ENCODE data around the gene COL13A1. TPM values are rescaled to one million over a fixed set of nuclear protein-coding genes. Genes with fewer than 3 reads are reported as not detected.

Gene COL13A1
- polyA plus RNA-seq, 1 experiment, result 11.9 TPM

GRCh38 chr10:69829775-69830174 lies 28.1 kb downstream of the COL13A1 start:
- ChIA-PET POLR2A (no interaction called here), CTCF (interaction anchor here (2.5 kb wide), 1 partner anchor 19 kb away, joined by 6 read pairs; no protein-coding TSS in a partner anchor)
- TF ChIP-seq CTCF (IDR thresholded peaks at IDR 0.05; ENCODE audit: insufficient read depth, low read depth, low read length), result no peak
- Histone ChIP-seq H3K36me3 (ENCODE audit: control insufficient read depth, insufficient read depth, low read length) (peaks cover 2% of the 10 kb centered on the region; the same call in 1 of the 2 replicates), H3K27me3 (ENCODE audit: control insufficient read depth, insufficient read depth, low read length) (no peaks in the 10 kb centered on the region), H3K4me3 (ENCODE audit: low read depth, low read length) (no peak overlapping the region)
- DNase-seq (ENCODE audit: low read depth), result no peak

- TF ChIP-seq CTCF (IDR thresholded peaks at IDR 0.05; ENCODE audit: insufficient read depth, low read depth, low read length), result no peak
- CTCF ChIA-PET, result interaction anchor here (0.8 to 2.5 kb wide), 2 partner anchors 9 to 21 kb away, joined by 4 to 6 read pairs; no protein-coding TSS in a partner anchor
Measured at GRCh38 chr10:69831231-69831855, 29.6 kb downstream of the COL13A1 start.

GRCh38 chr10:69835233-69835632 lies 33.5 kb downstream of the COL13A1 start:
- ChIA-PET POLR2A (interaction anchor here (0.5 kb wide), 1 partner anchor 1011 kb away, joined by 4 read pairs; no protein-coding TSS in a partner anchor), CTCF (interaction anchor here (1.8 kb wide), 1 partner anchor 14 kb away, joined by 5 read pairs; no protein-coding TSS in a partner anchor)
- DNase-seq (ENCODE audit: low read depth), result no peak
- no peaks in the 10 kb centered on the region; the same call in 1 of the 2 replicates for H3K36me3 ChIP-seq (ENCODE audit: control insufficient read depth, insufficient read depth, low read length)
- no peak overlapping the region for H3K4me3 ChIP-seq (ENCODE audit: low read depth, low read length)
- TF ChIP-seq CTCF (IDR thresholded peaks at IDR 0.05; ENCODE audit: insufficient read depth, low read depth, low read length), result no peak
- no peaks in the 10 kb centered on the region for H3K27me3 ChIP-seq (ENCODE audit: control insufficient read depth, insufficient read depth, low read length)

More at GRCh38 chr10:69831231-69831855, 29.6 kb downstream of the COL13A1 start:
- POLR2A ChIA-PET, result no interaction called here
- Histone ChIP-seq H3K36me3 (ENCODE audit: control insufficient read depth, insufficient read depth, low read length) (no peaks in the 10 kb centered on the region; the same call in 1 of the 2 replicates), H3K4me3 (ENCODE audit: low read depth, low read length) (no peak overlapping the region), H3K27me3 (ENCODE audit: control insufficient read depth, insufficient read depth, low read length) (no peaks in the 10 kb centered on the region)
- no peak for DNase-seq (ENCODE audit: low read depth)

- Histone ChIP-seq H3K4me3 (ENCODE audit: low read depth, low read length) (no peak overlapping the region), H3K36me3 (ENCODE audit: control insufficient read depth, insufficient read depth, low read length) (no peaks in the 10 kb centered on the region; the same call in 1 of the 2 replicates), H3K27me3 (ENCODE audit: control insufficient read depth, insufficient read depth, low read length) (no peaks in the 10 kb centered on the region)
- ChIA-PET POLR2A (no interaction called here), CTCF (interaction anchor here (1.8 to 2.0 kb wide), 2 partner anchors 15 to 79 kb away, joined by 5 to 6 read pairs; no protein-coding TSS in a partner anchor)
- DNase-seq (ENCODE audit: low read depth), result no peak
- no peak for TF ChIP-seq CTCF (IDR thresholded peaks at IDR 0.05; ENCODE audit: insufficient read depth, low read depth, low read length)
Measured at GRCh38 chr10:69835875-69836730, 34.4 kb downstream of the COL13A1 start.

- Histone ChIP-seq H3K4me3 (ENCODE audit: low read depth, low read length) (no peak overlapping the region), H3K27me3 (ENCODE audit: control insufficient read depth, insufficient read depth, low read length) (no peaks in the 10 kb centered on the region), H3K36me3 (ENCODE audit: control insufficient read depth, insufficient read depth, low read length) (no peaks in the 10 kb centered on the region; the same call in 1 of the 2 replicates)
- ChIA-PET CTCF (interaction anchor here (1.8 to 2.0 kb wide), 2 partner anchors 15 to 78 kb away, joined by 5 to 6 read pairs; no protein-coding TSS in a partner anchor), POLR2A (no interaction called here)
- no peak for TF ChIP-seq CTCF (IDR thresholded peaks at IDR 0.05; ENCODE audit: insufficient read depth, low read depth, low read length)
- no peak for DNase-seq (ENCODE audit: low read depth)
Measured at GRCh38 chr10:69836731-69837030, 35.0 kb downstream of the COL13A1 start.

Measured in BJ (cell line).